Psoas muscle (tissue), 8 donors: Measurements from ENCODE around the gene NEK11. TPM values are rescaled to one million over a fixed set of nuclear protein-coding genes. Genes with fewer than 3 reads are reported as not detected.

Experiments used
- ATAC-seq, 4 donors: fragments of 200-7000 bp; cut with Tn5 transposase; one replicate each; pipeline ENCODE4 v1.9.1; 2020; ENCODE audit warnings: moderate library complexity in 3 of 4, mild to moderate bottlenecking in 2 of 4
- DNase-seq, 2 donors: peaks; one replicate each; pipeline ENCODE4 v3.0.0-alpha.2; 2020
- H3K27ac ChIP-seq: fragments of 200-600 bp; one replicate; pipeline ENCODE4 v1.8.0; 2022
- H3K27me3 ChIP-seq, 3 donors: fragments of 200-600 bp in 1 of 3; one replicate each; pipeline versions ENCODE4 v1.6.1 to v1.8.0; 2013 to 2022; ENCODE audit warnings: low read length in 2 of 3, mild to moderate bottlenecking in 2 of 3, moderate library complexity in 1 of 3; ENCODE audit not compliant: insufficient read depth in 3 of 3
- H3K36me3 ChIP-seq, 2 donors: fragments of 200-600 bp in 1 of 2; one replicate each; pipeline versions ENCODE4 v1.6.1 to v1.8.0; 2013 to 2022; ENCODE audit warnings: low read depth in 1 of 2, mild to moderate bottlenecking in 1 of 2, moderate library complexity in 1 of 2; ENCODE audit not compliant: insufficient read depth in 1 of 2
- H3K4me1 ChIP-seq: fragments of 200-600 bp; one replicate; pipeline ENCODE4 v1.8.0; 2022
- H3K4me3 ChIP-seq: fragments of 200-600 bp; one replicate; pipeline ENCODE4 v1.8.0; 2022; ENCODE audit warnings: mild to moderate bottlenecking
- H3K9me3 ChIP-seq: fragments of 200-600 bp; one replicate; pipeline ENCODE4 v1.8.0; 2022
- CTCF ChIP-seq: fragments of 200-600 bp; IDR thresholded peaks from one replicate; pipeline ENCODE4 v1.8.0; 2022; ENCODE audit warnings: antibody characterized with exemption
- WGBS, 3 donors: extraction: QIAGEN DNeasy Blood & Tissue Kit; methylation state at CpG; one replicate each; pipeline versions ENCODE4 v1.1.6 to v1.1.7; 2013; 5-methylcytosine and 5-hydroxymethylcytosine counted together
- intact Hi-C, 2 donors: fragments of 100-400 bp; cut with DNase I; formaldehyde crosslinking; loops; one replicate each; pipeline versions ENCODE4 v1.11.0 to v1.14.2; 2022
- polyA plus RNA-seq, 3 donors: library from polyadenylated mRNA; stranded (reverse); fragments of 200-250 nt; gene quantifications; one replicate each; pipeline ENCODE4 v1.2.3, GENCODE V29; 2013
- total RNA-seq, 4 donors: library from RNA; stranded (reverse); fragmentation: NEBNext Ultra II Directional in 2 of 4; extraction: Animal tissue kit (Norgen Biotek cat#: 25700) in 2 of 4; gene quantifications; one replicate each; pipeline versions ENCODE4 v1.2.1 to v1.2.4, GENCODE V29; 2021 to 2023
- donor health status: healthy with polysubstance abuse.
- donor health status: DM: no; HTN: no; CAD: no; lungs with moderate emphysema.
- donor health status: Bipolar disorder and iron deficiency.
- donor health status: healthy.
- donor health status: DM: yes; HTN: yes; CAD: no.
- donor health status: DM: no; HTN: no; CAD: no.
- donor health status: DM: no; HTN: no; CAD: no.
- donor health status: DM: yes; HTN: yes; CAD: no.

The NEK11 gene
- total and polyA plus RNA-seq, 7 donors, result 1.5 to 7.2 (median 2.1) TPM

- no peak overlapping the region for H3K27ac ChIP-seq
- 51 to 59% (median 52%) methylated on average over 6 of the region's 6 CpGs for WGBS, 3 donors
- no peak for TF ChIP-seq CTCF
- ATAC-seq (no peak), DNase-seq (no peak)
- no peaks in the 10 kb centered on the region for H3K4me1 ChIP-seq
- intact Hi-C loops, result no loop called here
- H3K36me3 ChIP-seq, result no peaks in the 10 kb centered on the region
- no peaks in the 10 kb centered on the region for H3K9me3 ChIP-seq
- H3K4me3 ChIP-seq, result no peak overlapping the region
- no peaks in the 10 kb centered on the region for H3K27me3 ChIP-seq
Measured at GRCh38 chr3:131393051-131393450, 366.4 kb downstream of the NEK11 start.

GRCh38 chr3:131393868-131394267 lies 367.2 kb downstream of the NEK11 start:
- DNase-seq (no peak), ATAC-seq (no peak)
- Histone ChIP-seq H3K27ac (no peak overlapping the region), H3K4me1 (no peaks in the 10 kb centered on the region), H3K27me3 (no peaks in the 10 kb centered on the region), H3K4me3 (no peak overlapping the region), H3K36me3 (no peaks in the 10 kb centered on the region), H3K9me3 (no peaks in the 10 kb centered on the region)
- TF ChIP-seq CTCF, result no peak
- 66 to 79% (median 72%) methylated on average over 4 of the region's 4 CpGs for WGBS, 3 donors
- intact Hi-C loops, result no loop called here

- no peaks in the 10 kb centered on the region for H3K4me1 ChIP-seq
- intact Hi-C loops, result no loop called here
Measured at GRCh38 chr3:131394400-131394799, 367.7 kb downstream of the NEK11 start.

GRCh38 chr3:131396170-131396569 lies 369.5 kb downstream of the NEK11 start:
- no peaks in the 10 kb centered on the region for H3K36me3 ChIP-seq
- H3K27ac ChIP-seq, result no peak overlapping the region
- H3K4me1 ChIP-seq, result no peaks in the 10 kb centered on the region
- ATAC-seq, result peak in 3 of 4 donors; percentile 55 to 77 (median 61)
- H3K9me3 ChIP-seq, result no peaks in the 10 kb centered on the region
- no peaks in the 10 kb centered on the region for H3K27me3 ChIP-seq
- peak; percentile 24 to 68 for DNase-seq
- no peak for TF ChIP-seq CTCF
- intact Hi-C loops, result no loop called here
- no peak overlapping the region for H3K4me3 ChIP-seq

More at GRCh38 chr3:131394400-131394799, 367.7 kb downstream of the NEK11 start:
- no peak for ATAC-seq
- no peak overlapping the region for H3K27ac ChIP-seq
- H3K9me3 ChIP-seq, result no peaks in the 10 kb centered on the region
- H3K27me3 ChIP-seq, result no peaks in the 10 kb centered on the region
- no peak for DNase-seq
- H3K4me3 ChIP-seq, result no peak overlapping the region
- no peaks in the 10 kb centered on the region for H3K36me3 ChIP-seq
- TF ChIP-seq CTCF, result no peak

- ATAC-seq (no peak), DNase-seq (no peak)
- no peaks in the 10 kb centered on the region for H3K4me1 ChIP-seq
- no peaks in the 10 kb centered on the region for H3K27me3 ChIP-seq
- 60 to 67% (median 60%) methylated on average over 4 of the region's 4 CpGs for WGBS, 3 donors
- no peak overlapping the region for H3K4me3 ChIP-seq
- intact Hi-C loops, result no loop called here
- no peaks in the 10 kb centered on the region for H3K9me3 ChIP-seq
- H3K36me3 ChIP-seq, result no peaks in the 10 kb centered on the region
- no peak for TF ChIP-seq CTCF
- no peak overlapping the region for H3K27ac ChIP-seq
Measured at GRCh38 chr3:131397889-131398288, 371.2 kb downstream of the NEK11 start.
